Muscle layer of colon (tissue), 2 donors: ENCODE measurements around the gene RBM8A.
A peak's percentile ranks its signal among the peaks of the same experiment; 100 is the strongest.

Source experiments
- H3K27ac ChIP-seq: one replicate; pipeline ENCODE4 v1.7.0; 2013; ENCODE audit warnings: low read depth, mild to moderate bottlenecking, low read length, moderate library complexity
- H3K27me3 ChIP-seq, 2 donors: one replicate each; pipeline ENCODE4 v1.7.0; 2013; ENCODE audit warnings: low read length in 2 of 2, mild to moderate bottlenecking in 2 of 2; ENCODE audit not compliant: insufficient read depth in 2 of 2, control insufficient read depth in 1 of 2
- H3K36me3 ChIP-seq: one replicate; pipeline ENCODE4 v1.7.0; 2013; ENCODE audit warnings: mild to moderate bottlenecking, low read length; ENCODE audit not compliant: insufficient read depth
- H3K4me1 ChIP-seq: one replicate; pipeline ENCODE4 v1.7.0; 2013; ENCODE audit warnings: mild to moderate bottlenecking, low read length; ENCODE audit not compliant: insufficient read depth
- H3K4me3 ChIP-seq, 2 donors: one replicate each; pipeline ENCODE4 v1.7.0; 2013; ENCODE audit warnings: low read length in 2 of 2, low read depth in 1 of 2, mild to moderate bottlenecking in 1 of 2, moderate library complexity in 1 of 2
- H3K9ac ChIP-seq: one replicate; pipeline ENCODE4 v1.7.0; 2013; ENCODE audit warnings: low read length
- H3K9me3 ChIP-seq: one replicate; pipeline ENCODE4 v1.7.0; 2013; ENCODE audit warnings: mild to moderate bottlenecking, low read length
- donor health status: abdominal sarcoma.
- donor health status: Adenocarcinoma of cecum.

The RBM8A gene

DNA sequence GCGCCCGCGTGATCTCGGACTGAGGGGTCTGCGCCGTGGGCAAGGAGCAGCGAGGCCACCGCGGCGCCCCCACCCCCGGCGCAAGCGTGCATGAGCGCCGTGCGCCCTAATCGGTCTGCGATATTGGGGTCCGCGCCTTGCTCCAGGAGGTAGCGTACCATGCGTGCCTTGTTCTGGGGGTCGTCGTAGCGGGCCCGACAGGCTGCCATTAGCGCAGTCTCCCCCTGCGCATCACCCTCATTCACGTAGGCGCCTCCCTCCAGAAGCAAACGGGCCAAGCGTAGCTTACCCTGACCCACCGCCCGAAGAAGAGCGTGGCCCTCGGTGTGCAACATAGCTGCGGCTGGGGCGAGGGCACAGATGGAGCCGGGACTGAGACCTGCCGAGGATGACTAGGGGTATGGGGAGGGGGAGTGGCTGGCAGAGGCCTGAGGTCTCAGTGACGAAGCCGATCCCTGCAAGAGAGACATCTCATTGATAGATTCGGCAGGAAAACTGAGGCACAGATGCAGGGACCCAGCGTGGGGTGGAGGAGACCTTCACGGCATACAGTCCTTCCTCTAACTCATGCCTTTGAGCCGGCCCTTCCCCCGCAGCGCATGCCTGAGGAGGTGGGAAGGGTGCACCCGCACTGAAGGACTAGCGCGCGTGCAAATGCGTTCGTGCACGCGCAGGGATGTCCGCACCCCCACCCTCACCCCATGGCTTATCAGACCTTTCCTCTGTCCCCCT lies 34.3 kb upstream of the RBM8A start:
- Histone ChIP-seq H3K27me3 (no peaks in the 10 kb centered on the region), H3K36me3 (no peaks in the 10 kb centered on the region), H3K4me1 (peaks cover 46% of the 10 kb centered on the region), H3K9ac (peak overlapping the region; percentile 89), H3K9me3 (no peaks in the 10 kb centered on the region), H3K4me3 (peak overlapping the region; percentile 63 to 94), H3K27ac (peak overlapping the region; percentile 89)

DNA sequence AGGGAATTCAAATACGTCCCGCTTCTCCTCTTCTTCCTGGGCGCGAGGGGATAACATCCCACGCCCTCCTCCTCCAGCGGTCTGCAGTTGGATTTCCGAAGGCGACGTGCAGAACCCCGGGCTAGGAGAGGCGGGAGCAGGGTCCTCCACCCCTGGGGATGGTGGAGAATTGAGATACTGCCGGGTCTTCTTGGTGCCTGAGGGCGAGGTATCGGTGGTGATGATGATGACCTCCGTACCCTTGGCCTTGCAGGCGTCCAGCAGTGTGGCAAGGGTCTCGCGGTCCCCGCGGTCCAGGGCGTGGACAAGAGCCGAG lies 33.8 kb upstream of the RBM8A start:
- Histone ChIP-seq H3K36me3 (no peaks in the 10 kb centered on the region), H3K4me1 (peaks cover 51% of the 10 kb centered on the region)

DNA sequence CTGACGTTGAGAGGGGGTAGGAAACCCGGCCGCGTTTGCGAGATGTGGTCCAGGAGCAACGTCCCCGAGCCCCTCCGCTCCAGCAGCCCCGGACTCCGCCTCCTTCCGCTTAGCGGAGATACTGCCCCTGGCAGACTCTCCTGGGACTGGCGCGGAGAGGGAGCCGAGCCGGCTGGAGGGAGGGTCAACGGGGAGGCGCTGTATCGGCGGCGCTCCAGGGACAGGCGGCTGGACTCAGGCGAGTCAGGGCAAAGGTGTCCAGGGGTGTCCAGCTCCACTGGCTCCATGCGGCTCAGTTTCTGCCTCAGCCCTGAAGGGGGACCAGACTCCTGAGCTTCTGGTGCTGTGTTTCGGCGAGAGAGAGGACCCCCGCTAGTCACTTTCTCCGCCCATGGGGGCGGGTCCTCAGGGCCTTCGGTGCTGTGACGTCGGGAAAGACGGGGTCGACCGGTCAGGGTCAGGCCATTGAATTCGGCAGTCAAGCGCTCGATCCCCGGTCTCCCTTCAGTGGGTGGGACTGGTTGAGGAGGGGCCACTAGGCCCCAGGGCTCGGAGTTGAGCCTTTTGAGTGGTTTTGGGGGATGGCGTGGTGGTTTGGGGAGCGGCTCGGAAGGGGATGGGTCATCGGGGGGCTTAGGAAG lies 33.3 kb upstream of the RBM8A start:
- H3K27me3 ChIP-seq: no peaks in the 10 kb centered on the region
- H3K27ac ChIP-seq: peak overlapping the region; percentile 89
- H3K4me1 ChIP-seq: peaks cover 56% of the 10 kb centered on the region

More for the DNA sequence above, 33.8 kb upstream of the RBM8A start:
- Histone ChIP-seq H3K9ac (peak overlapping the region; percentile 89), H3K4me3 (peak overlapping the region; percentile 63 to 94), H3K27ac (peak overlapping the region; percentile 89), H3K9me3 (no peaks in the 10 kb centered on the region), H3K27me3 (no peaks in the 10 kb centered on the region)

DNA sequence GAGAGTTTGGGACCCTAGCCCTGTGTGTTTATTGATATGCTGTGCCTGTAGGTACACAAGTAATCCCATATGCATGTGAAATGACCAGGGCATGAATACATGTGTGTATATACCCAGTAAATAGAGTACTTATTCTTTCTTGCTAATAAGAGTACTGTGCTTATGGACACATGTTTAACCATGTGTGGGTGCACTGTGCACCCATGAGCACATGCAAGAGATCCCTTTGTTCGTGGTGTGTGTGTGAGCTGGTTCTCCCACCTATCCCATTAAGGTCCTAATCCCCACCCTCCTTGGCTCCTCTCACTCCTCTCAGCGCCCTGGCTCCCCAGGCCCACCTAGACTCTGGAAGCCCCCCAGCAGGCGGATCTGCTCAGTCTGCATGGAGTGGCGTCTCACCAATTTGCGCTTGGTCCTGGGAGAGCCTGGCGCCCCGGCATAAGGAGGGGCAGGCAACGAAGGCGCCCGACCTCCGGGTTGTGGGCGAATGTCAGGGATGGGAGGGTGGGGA lies 32.7 kb upstream of the RBM8A start:
- H3K4me1 ChIP-seq: peaks cover 57% of the 10 kb centered on the region
- peak overlapping the region; percentile 89 for H3K27ac ChIP-seq

More for the DNA sequence above, 33.3 kb upstream of the RBM8A start:
- Histone ChIP-seq H3K9ac (peak overlapping the region; percentile 89), H3K4me3 (peak overlapping the region; percentile 63 to 94), H3K9me3 (no peaks in the 10 kb centered on the region), H3K36me3 (no peaks in the 10 kb centered on the region)

DNA sequence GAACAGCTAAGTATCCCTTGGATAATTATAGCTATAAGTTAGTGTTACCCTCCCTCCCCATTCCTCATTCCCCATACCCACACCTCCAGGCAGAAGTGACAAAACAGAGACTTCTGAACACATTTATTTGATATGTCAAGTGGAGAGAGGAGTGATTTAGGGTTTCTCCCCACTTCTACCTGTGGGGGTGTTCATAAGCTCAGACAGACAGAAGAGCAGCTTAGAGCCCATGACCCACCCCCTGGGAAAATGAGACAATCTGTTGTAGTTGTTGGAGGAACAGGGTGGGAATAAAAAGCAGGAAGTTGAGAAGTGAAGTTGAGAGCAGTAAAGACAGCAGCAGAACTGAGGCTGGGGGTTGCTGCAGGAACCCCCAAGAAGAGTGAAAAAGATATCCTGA lies 32.0 kb upstream of the RBM8A start:
- H3K9ac ChIP-seq: no peak overlapping the region
- H3K4me1 ChIP-seq: peaks cover 63% of the 10 kb centered on the region
- H3K9me3 ChIP-seq: no peaks in the 10 kb centered on the region
- no peaks in the 10 kb centered on the region for H3K36me3 ChIP-seq
- H3K27ac ChIP-seq: peak overlapping the region; percentile 89
- H3K4me3 ChIP-seq: no peak overlapping the region
- no peaks in the 10 kb centered on the region for H3K27me3 ChIP-seq

More for the DNA sequence above, 32.7 kb upstream of the RBM8A start:
- Histone ChIP-seq H3K36me3 (no peaks in the 10 kb centered on the region), H3K9me3 (no peaks in the 10 kb centered on the region), H3K4me3 (peak overlapping the region; percentile 63 to 94), H3K27me3 (no peaks in the 10 kb centered on the region), H3K9ac (peak overlapping the region; percentile 14)

DNA sequence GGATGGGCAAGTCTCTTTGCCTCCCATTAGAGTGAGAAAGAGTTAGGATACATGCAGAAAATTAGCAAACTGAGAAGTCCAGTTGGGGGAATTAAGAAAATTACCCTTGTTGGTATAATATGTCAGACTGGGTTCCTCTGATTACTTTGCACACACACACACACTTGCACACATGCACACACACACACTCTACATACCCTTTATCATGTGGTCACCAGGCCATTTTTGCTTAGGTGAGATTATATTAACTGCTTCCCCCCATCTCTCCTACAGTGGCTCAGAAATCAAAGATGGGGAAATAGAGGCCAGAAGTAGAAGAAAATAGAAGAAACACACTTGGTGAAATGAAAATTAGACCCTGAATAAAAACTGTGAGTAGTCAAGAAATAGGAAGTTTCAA lies 31.4 kb upstream of the RBM8A start:
- Histone ChIP-seq H3K27ac (peak overlapping the region; percentile 90), H3K4me3 (no peak overlapping the region), H3K36me3 (no peaks in the 10 kb centered on the region), H3K27me3 (no peaks in the 10 kb centered on the region), H3K9ac (no peak overlapping the region), H3K9me3 (no peaks in the 10 kb centered on the region), H3K4me1 (peaks cover 64% of the 10 kb centered on the region)

DNA sequence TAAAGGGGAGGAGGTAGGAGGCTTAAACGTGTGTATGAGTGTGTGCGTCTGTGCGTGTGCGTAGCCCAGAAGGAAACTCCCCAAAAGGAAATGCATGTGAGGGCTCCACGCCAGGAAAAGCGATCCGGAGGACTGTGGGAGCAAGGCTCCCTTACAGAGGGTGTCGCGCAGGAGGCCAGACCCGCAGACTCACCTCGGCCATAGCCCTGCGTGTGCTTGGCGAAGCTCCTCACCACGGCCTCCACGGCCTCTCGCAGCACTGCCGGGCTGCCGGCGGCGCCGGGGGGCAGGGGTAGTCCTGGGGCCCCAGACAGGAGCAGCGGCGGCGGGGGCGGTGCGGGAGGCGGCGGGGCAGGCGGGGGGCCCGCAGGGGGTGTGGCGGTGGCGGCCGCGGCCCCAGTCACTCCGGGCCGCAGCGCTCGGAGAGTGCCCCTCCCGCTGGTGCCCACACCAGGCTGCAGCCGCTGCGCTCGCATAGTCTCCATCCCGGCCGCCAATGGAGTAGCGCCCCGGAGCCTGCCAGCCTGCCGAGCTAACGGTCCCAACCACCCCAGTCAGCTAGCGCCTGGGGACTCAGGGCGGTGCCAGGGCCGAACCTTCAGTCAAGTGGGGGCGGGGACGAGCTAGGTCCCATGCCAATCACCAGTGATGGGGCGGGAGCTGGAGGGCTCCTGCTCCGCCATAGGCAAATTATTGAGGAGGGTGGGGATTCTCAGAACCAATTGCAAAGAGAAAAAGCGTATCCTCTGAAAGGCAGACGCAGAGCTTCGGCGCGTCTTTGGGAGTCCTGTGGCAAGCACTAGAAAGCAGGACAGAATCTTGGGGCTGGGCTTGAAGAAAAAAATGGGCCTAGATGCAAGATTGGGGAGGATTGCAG lies 30.4 kb upstream of the RBM8A start, which contains the start of gene LIX1L:
LIX1L (minus strand) TSS at position 575 of the 877 bp plus-strand sequence; CDS start at position 485, 90 bp downstream.
- Histone ChIP-seq H3K27ac (peak within 1 kb of the TSS; percentile 90), H3K9me3 (no peaks in the 10 kb centered on the region), H3K36me3 (no peaks in the 10 kb centered on the region), H3K27me3 (no peaks in the 10 kb centered on the region), H3K4me1 (peaks cover 58% of the 10 kb centered on the region), H3K4me3 (peak within 1 kb of the TSS; percentile 67 to 79), H3K9ac (peak within 1 kb of the TSS; percentile 91)

DNA sequence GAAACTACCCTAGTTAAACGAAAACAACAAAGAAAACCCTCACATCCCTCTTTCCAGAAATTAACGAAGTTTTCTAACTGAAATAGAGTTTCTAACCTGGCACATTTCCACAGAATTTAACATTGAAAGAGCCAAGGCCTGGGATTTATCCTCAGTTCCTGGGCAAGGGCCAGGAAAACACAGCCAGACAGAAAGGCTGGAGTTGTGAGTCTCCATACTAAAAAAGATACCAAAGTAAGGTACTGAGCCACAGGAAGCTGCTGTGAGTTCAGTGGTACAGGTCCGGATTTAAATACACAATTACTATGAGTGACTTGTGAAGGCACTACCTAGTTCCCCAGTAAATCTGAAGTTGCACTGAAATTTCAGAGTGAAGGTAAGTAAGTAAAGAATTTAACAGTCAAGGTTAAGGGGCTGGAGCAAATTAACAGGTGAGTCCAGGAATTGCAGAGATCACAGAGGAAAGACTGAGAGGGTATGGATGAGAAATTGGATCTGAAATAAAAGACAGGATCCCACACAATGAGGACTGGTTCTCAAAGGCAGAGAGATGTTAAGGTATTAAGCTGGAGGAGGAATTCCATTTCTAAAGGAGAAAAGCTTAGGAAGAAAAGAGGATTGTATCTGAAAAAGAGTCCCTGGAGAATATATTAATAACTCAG lies 29.6 kb upstream of the RBM8A start:
- Histone ChIP-seq H3K27me3 (no peaks in the 10 kb centered on the region), H3K27ac (peak overlapping the region; percentile 90), H3K4me1 (peaks cover 58% of the 10 kb centered on the region), H3K4me3 (peak overlapping the region; percentile 67 to 79), H3K9ac (peak overlapping the region; percentile 91), H3K9me3 (no peaks in the 10 kb centered on the region), H3K36me3 (no peaks in the 10 kb centered on the region)

DNA sequence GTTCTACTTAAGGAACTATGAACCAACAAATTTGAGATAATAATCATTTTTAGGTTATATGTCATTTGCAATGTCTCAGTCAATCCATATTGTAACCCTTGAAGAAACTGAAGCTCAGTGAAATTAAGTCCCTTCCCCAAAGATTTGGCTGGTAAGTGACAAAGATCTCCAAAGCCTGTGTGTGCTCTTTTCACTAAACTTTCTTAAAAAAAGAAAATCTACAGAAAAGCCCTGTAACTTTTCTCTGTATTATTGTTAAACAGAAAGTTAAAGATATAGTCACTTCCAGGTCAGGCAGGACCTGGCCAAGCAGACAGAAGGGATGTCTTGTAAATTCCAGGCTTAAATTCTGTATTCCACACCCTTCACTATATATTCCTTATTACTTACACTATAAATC lies 29.1 kb upstream of the RBM8A start:
- peak overlapping the region; percentile 90 for H3K27ac ChIP-seq
- H3K27me3 ChIP-seq: no peaks in the 10 kb centered on the region
- peaks cover 58% of the 10 kb centered on the region for H3K4me1 ChIP-seq
- no peaks in the 10 kb centered on the region for H3K36me3 ChIP-seq
- no peaks in the 10 kb centered on the region for H3K9me3 ChIP-seq
- peak overlapping the region in 1 of 2 donors; percentile 67 for H3K4me3 ChIP-seq
- H3K9ac ChIP-seq: peak overlapping the region; percentile 91

DNA sequence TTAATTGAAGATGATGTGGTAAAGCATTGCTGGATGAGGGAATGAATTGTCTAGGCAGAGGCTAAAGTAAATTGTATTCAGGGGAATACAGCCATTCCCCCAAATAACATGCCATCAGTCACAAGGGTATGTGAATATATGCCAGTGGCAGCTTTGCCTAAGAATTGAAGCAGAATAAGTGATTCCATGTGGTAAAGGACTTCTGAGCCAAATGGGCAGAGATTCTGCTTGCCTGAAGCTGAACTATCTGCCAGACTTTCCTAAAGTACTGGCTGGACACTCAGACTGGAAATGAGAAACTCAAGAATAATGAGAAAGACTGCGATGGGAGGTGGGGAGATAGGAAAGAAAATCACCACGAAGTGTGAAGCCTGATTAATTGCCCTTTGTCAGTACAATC lies 28.2 kb upstream of the RBM8A start:
- peak overlapping the region; percentile 51 for H3K27ac ChIP-seq
- H3K9ac ChIP-seq: no peak overlapping the region
- peak overlapping the region in 1 of 2 donors; percentile 67 for H3K4me3 ChIP-seq
- H3K9me3 ChIP-seq: no peaks in the 10 kb centered on the region
- H3K4me1 ChIP-seq: peaks cover 58% of the 10 kb centered on the region
- no peaks in the 10 kb centered on the region for H3K36me3 ChIP-seq
- no peaks in the 10 kb centered on the region for H3K27me3 ChIP-seq
